CD8-positive, alpha-beta memory T cell (primary cell): ENCODE results near the gene LRRC74B. TPM values are rescaled to one million over a fixed set of nuclear protein-coding genes. Genes with fewer than 3 reads are reported as not detected.

Source experiments
- CTCF ChIA-PET: fragments of 350-600 bp; sonication (Branson Sonifier 250); formaldehyde crosslinking; loops from one replicate; lab custom pipeline; 2021; ENCODE audit warnings: antibody characterized with exemption; lab: Charles Lee
- POLR2A ChIA-PET: fragments of 350-600 bp; sonication (Branson Sonifier 250); formaldehyde crosslinking; loops from one replicate; lab custom pipeline; 2021; ENCODE audit warnings: antibody characterized with exemption; lab: Charles Lee
- DNase-seq, 5 donors: peaks; one replicate each; pipeline versions ENCODE4 v3.0.0 to v3.0.0-alpha.2; 2020 to 2022; ENCODE audit warnings: mixed read lengths in 1 of 5
- H3K27ac ChIP-seq: one replicate; pipeline ENCODE4 v1.7.0; 2013; ENCODE audit warnings: low read depth, mild to moderate bottlenecking, low read length, moderate library complexity
- H3K27me3 ChIP-seq: 2 replicates; pipeline ENCODE4 v1.7.0; 2013; ENCODE audit warnings: low read length, mild to moderate bottlenecking; ENCODE audit not compliant: insufficient read depth, poor library complexity, severe bottlenecking
- H3K36me3 ChIP-seq: 2 replicates; pipeline ENCODE4 v1.7.0; 2013; ENCODE audit warnings: mild to moderate bottlenecking, low read length, moderate library complexity; ENCODE audit not compliant: insufficient read depth
- H3K4me1 ChIP-seq: 2 replicates; pipeline ENCODE4 v1.7.0; 2013; ENCODE audit warnings: mild to moderate bottlenecking, low read length, moderate library complexity; ENCODE audit not compliant: insufficient read depth
- H3K4me3 ChIP-seq: 2 replicates; pipeline ENCODE4 v1.7.0; 2013; ENCODE audit warnings: mild to moderate bottlenecking, low read length
- H3K9me3 ChIP-seq: 2 replicates; pipeline ENCODE4 v1.7.0; 2013; ENCODE audit warnings: mild to moderate bottlenecking, low read length
- H3K27ac Mint-ChIP-seq, 8 donors: one replicate each; pipeline ENCODE4 v1.8.0; 2020 to 2021; ENCODE audit warnings: mixed read lengths in 8 of 8, mild to moderate bottlenecking in 6 of 8, inconsistent platforms in 3 of 8, moderate library complexity in 3 of 8
- H3K27me3 Mint-ChIP-seq, 2 donors: one replicate each; pipeline ENCODE4 v1.8.0; 2020 to 2021; ENCODE audit warnings: mixed read lengths in 2 of 2, mild to moderate bottlenecking in 1 of 2, moderate library complexity in 1 of 2
- H3K36me3 Mint-ChIP-seq, 3 donors: one replicate each; pipeline ENCODE4 v1.8.0; 2020 to 2021; ENCODE audit warnings: mixed read lengths in 3 of 3, inconsistent platforms in 1 of 3, mild to moderate bottlenecking in 1 of 3
- H3K4me1 Mint-ChIP-seq, 3 donors: one replicate each; pipeline ENCODE4 v1.8.0; 2020 to 2021; ENCODE audit warnings: mixed read lengths in 3 of 3, inconsistent platforms in 1 of 3, mild to moderate bottlenecking in 1 of 3
- H3K4me3 Mint-ChIP-seq, 7 donors: one replicate each; pipeline ENCODE4 v1.8.0; 2020 to 2021; ENCODE audit warnings: mixed read lengths in 7 of 7, mild to moderate bottlenecking in 6 of 7, moderate library complexity in 4 of 7, inconsistent platforms in 2 of 7
- H3K9me3 Mint-ChIP-seq, 5 donors: one replicate each; pipeline ENCODE4 v1.8.0; 2020 to 2022; ENCODE audit warnings: mixed read lengths in 5 of 5, mild to moderate bottlenecking in 3 of 5, moderate library complexity in 2 of 5, inconsistent platforms in 1 of 5
- polyA plus RNA-seq: library from polyadenylated mRNA; unstranded; fragments of 300-500 nt; fragmentation: Illumina TruSeq; gene quantifications from one replicate; pipeline ENCODE4 v1.2.3, GENCODE V29; 2021
- total RNA-seq, 2 experiments: library from RNA; stranded (reverse); gene quantifications; one replicate each; pipeline ENCODE4 v1.2.3, GENCODE V29; 2021

LRRC74B gene
- not detected for total RNA-seq
- polyA plus RNA-seq, result not detected

- peaks cover 19 to 28% (median 26%) of the 10 kb centered on the region in 3 donors for H3K4me1 Mint-ChIP-seq
Measured at GRCh38 chr22:21045585-21046294, at the start of gene LRRC74B. Gene LRRC74B, plus strand, starts transcription at chr22:21045946. Its CDS starts 41 bp downstream, at chr22:21045987.

GRCh38 chr22:20996031-20996410 is 49.7 kb upstream of the LRRC74B start:
- no peaks in the 10 kb centered on the region for H3K27me3 Mint-ChIP-seq
- POLR2A ChIA-PET, result no interaction called here
- no peaks in the 10 kb centered on the region for H3K9me3 Mint-ChIP-seq
- CTCF ChIA-PET, result no interaction called here
- no peak overlapping the region for H3K4me3 Mint-ChIP-seq
- DNase-seq, result no peak
- H3K27me3 ChIP-seq, result no peaks in the 10 kb centered on the region
- H3K36me3 ChIP-seq, result peaks cover 22% of the 10 kb centered on the region
- no peak overlapping the region for H3K4me3 ChIP-seq
- peaks cover 0 to 81% (median 0%) of the 10 kb centered on the region in 3 donors for H3K36me3 Mint-ChIP-seq
- peaks cover 2 to 26% (median 8%) of the 10 kb centered on the region in 3 donors for H3K4me1 Mint-ChIP-seq
- no peaks in the 10 kb centered on the region for H3K9me3 ChIP-seq
- no peak overlapping the region for H3K27ac ChIP-seq
- H3K27ac Mint-ChIP-seq, result peak overlapping the region in 1 of 8 donors; percentile 30
- peaks cover 15% of the 10 kb centered on the region for H3K4me1 ChIP-seq

More at GRCh38 chr22:21045585-21046294, at the start of gene LRRC74B:
- H3K27ac Mint-ChIP-seq, result peak within 1 kb of the TSS in 7 of 8 donors; percentile 53 to 91 (median 84)
- H3K27me3 ChIP-seq, result peaks cover 9% of the 10 kb centered on the region
- ChIA-PET POLR2A (interaction anchor here (0.8 kb wide), 1 partner anchor 8 kb away, joined by 3 read pairs; no protein-coding TSS in a partner anchor), CTCF (no interaction called here)
- H3K9me3 ChIP-seq, result no peaks in the 10 kb centered on the region
- H3K4me3 ChIP-seq, result peak within 1 kb of the TSS; percentile 52
- H3K36me3 ChIP-seq, result no peaks in the 10 kb centered on the region
- H3K27ac ChIP-seq, result no peak within 1 kb of the TSS
- peaks cover 11% of the 10 kb centered on the region for H3K4me1 ChIP-seq
- H3K4me3 Mint-ChIP-seq, result peak within 1 kb of the TSS; percentile 55 to 80 (median 67)
- DNase-seq, result peak; percentile 11 to 82 (median 52)
- H3K9me3 Mint-ChIP-seq, result no peaks in the 10 kb centered on the region
- no peaks in the 10 kb centered on the region for H3K36me3 Mint-ChIP-seq
- peaks cover 7 to 24% of the 10 kb centered on the region in 2 donors for H3K27me3 Mint-ChIP-seq

- peak overlapping the region in 3 of 8 donors; percentile 36 to 76 (median 70) for H3K27ac Mint-ChIP-seq
- CTCF ChIA-PET, result interaction anchor here (0.9 kb wide), 1 partner anchor 15 kb away, joined by 3 read pairs; the partner anchor contains the start of gene LZTR1
- H3K9me3 ChIP-seq, result no peaks in the 10 kb centered on the region
Measured at GRCh38 chr22:20996598-20997535, 48.9 kb upstream of the LRRC74B start.

GRCh38 chr22:20997536-20998257 is 48.0 kb upstream of the LRRC74B start:
- ChIA-PET POLR2A (interaction anchor here (1.9 kb wide), 1 partner anchor 16 kb away, joined by 7 read pairs; the partner anchor contains the start of gene LZTR1), CTCF (no interaction called here)
- peak overlapping the region in 3 of 8 donors; percentile 36 to 76 (median 70) for H3K27ac Mint-ChIP-seq
- H3K4me3 ChIP-seq, result no peak overlapping the region
- H3K9me3 Mint-ChIP-seq, result no peaks in the 10 kb centered on the region
- peaks cover 18% of the 10 kb centered on the region for H3K4me1 ChIP-seq
- no peak for DNase-seq
- H3K36me3 Mint-ChIP-seq, result peaks cover 0 to 81% (median 0%) of the 10 kb centered on the region in 3 donors
- H3K27me3 ChIP-seq, result no peaks in the 10 kb centered on the region
- peaks cover 22% of the 10 kb centered on the region for H3K36me3 ChIP-seq
- H3K27ac ChIP-seq, result no peak overlapping the region
- peak overlapping the region in 1 of 7 donors; percentile 51 for H3K4me3 Mint-ChIP-seq
- peaks cover 0 to 3% of the 10 kb centered on the region in 2 donors for H3K27me3 Mint-ChIP-seq
- peaks cover 11 to 42% (median 18%) of the 10 kb centered on the region in 3 donors for H3K4me1 Mint-ChIP-seq
- H3K9me3 ChIP-seq, result no peaks in the 10 kb centered on the region

More at GRCh38 chr22:20996598-20997535, 48.9 kb upstream of the LRRC74B start:
- Mint-ChIP-seq H3K27me3 (peaks cover 0 to 3% of the 10 kb centered on the region in 2 donors), H3K4me3 (peak overlapping the region in 1 of 7 donors; percentile 51), H3K36me3 (peaks cover 0 to 83% (median 0%) of the 10 kb centered on the region in 3 donors), H3K4me1 (peaks cover 9 to 34% (median 14%) of the 10 kb centered on the region in 3 donors), H3K9me3 (no peaks in the 10 kb centered on the region)
- DNase-seq, result no peak
- Histone ChIP-seq H3K4me1 (peaks cover 18% of the 10 kb centered on the region), H3K4me3 (no peak overlapping the region), H3K27ac (no peak overlapping the region), H3K36me3 (peaks cover 22% of the 10 kb centered on the region), H3K27me3 (no peaks in the 10 kb centered on the region)
- POLR2A ChIA-PET, result no interaction called here

GRCh38 chr22:20998411-20999336 is 47.1 kb upstream of the LRRC74B start:
- CTCF ChIA-PET, result no interaction called here
- Mint-ChIP-seq H3K4me3 (no peak overlapping the region), H3K4me1 (peaks cover 21 to 52% (median 23%) of the 10 kb centered on the region in 3 donors), H3K36me3 (peaks cover 0 to 74% (median 0%) of the 10 kb centered on the region in 3 donors), H3K9me3 (no peaks in the 10 kb centered on the region), H3K27me3 (peaks cover 0 to 3% of the 10 kb centered on the region in 2 donors), H3K27ac (peak overlapping the region in 5 of 8 donors; percentile 43 to 82 (median 65))
- no peak for DNase-seq
- Histone ChIP-seq H3K4me3 (no peak overlapping the region), H3K9me3 (no peaks in the 10 kb centered on the region), H3K4me1 (peaks cover 28% of the 10 kb centered on the region), H3K36me3 (peaks cover 22% of the 10 kb centered on the region), H3K27me3 (no peaks in the 10 kb centered on the region), H3K27ac (no peak overlapping the region)
- POLR2A ChIA-PET, result interaction anchor here (1.9 kb wide), 1 partner anchor 17 kb away, joined by 7 read pairs; the partner anchor contains the start of gene LZTR1

- peak overlapping the region in 7 of 8 donors; percentile 43 to 100 (median 99) for H3K27ac Mint-ChIP-seq
- H3K4me1 ChIP-seq, result peaks cover 32% of the 10 kb centered on the region
Measured at GRCh38 chr22:20999350-21000206, 46.2 kb upstream of the LRRC74B start.

More at GRCh38 chr22:20999350-21000206, 46.2 kb upstream of the LRRC74B start:
- Mint-ChIP-seq H3K9me3 (no peaks in the 10 kb centered on the region), H3K36me3 (peaks cover 0 to 70% (median 0%) of the 10 kb centered on the region in 3 donors), H3K4me3 (peak overlapping the region in 4 of 7 donors; percentile 93 to 97 (median 96)), H3K27me3 (peaks cover 0 to 3% of the 10 kb centered on the region in 2 donors), H3K4me1 (peaks cover 22 to 55% (median 23%) of the 10 kb centered on the region in 3 donors)
- Histone ChIP-seq H3K27me3 (no peaks in the 10 kb centered on the region), H3K27ac (peak overlapping the region; percentile 99), H3K4me3 (peak overlapping the region; percentile 65), H3K36me3 (peaks cover 22% of the 10 kb centered on the region), H3K9me3 (no peaks in the 10 kb centered on the region)
- DNase-seq, result no peak
- CTCF ChIA-PET, result no interaction called here
- POLR2A ChIA-PET, result interaction anchor here (1.9 kb wide), 1 partner anchor 18 kb away, joined by 7 read pairs; the partner anchor contains the start of gene LZTR1
